ENCODE data around the gene FAM47E.

GRCh38 chr4:76306882-76307659, 55.5 kb downstream of the FAM47E start:
- no peak for TF ChIP-seq POLR2AphosphoS5 (IDR thresholded peaks at IDR 0.05; ENCODE audit: low read depth, low read length)
- TF ChIP-seq, protein P1, sequence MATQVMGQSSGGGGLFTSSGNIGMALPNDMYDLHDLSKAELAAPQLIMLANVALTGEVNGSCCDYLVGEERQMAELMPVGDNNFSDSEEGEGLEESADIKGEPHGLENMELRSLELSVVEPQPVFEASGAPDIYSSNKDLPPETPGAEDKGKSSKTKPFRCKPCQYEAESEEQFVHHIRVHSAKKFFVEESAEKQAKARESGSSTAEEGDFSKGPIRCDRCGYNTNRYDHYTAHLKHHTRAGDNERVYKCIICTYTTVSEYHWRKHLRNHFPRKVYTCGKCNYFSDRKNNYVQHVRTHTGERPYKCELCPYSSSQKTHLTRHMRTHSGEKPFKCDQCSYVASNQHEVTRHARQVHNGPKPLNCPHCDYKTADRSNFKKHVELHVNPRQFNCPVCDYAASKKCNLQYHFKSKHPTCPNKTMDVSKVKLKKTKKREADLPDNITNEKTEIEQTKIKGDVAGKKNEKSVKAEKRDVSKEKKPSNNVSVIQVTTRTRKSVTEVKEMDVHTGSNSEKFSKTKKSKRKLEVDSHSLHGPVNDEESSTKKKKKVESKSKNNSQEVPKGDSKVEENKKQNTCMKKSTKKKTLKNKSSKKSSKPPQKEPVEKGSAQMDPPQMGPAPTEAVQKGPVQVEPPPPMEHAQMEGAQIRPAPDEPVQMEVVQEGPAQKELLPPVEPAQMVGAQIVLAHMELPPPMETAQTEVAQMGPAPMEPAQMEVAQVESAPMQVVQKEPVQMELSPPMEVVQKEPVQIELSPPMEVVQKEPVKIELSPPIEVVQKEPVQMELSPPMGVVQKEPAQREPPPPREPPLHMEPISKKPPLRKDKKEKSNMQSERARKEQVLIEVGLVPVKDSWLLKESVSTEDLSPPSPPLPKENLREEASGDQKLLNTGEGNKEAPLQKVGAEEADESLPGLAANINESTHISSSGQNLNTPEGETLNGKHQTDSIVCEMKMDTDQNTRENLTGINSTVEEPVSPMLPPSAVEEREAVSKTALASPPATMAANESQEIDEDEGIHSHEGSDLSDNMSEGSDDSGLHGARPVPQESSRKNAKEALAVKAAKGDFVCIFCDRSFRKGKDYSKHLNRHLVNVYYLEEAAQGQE (IDR thresholded peaks at IDR 0.05; ENCODE audit: insufficient read depth in 1 of 2, low read depth in 2 of 2, low read length in 2 of 2): no peak
- TF ChIP-seq TAF1 (IDR thresholded peaks at IDR 0.05; ENCODE audit: borderline replicate concordance, insufficient read depth, low read length): no peak
- TF ChIP-seq SIN3A (IDR thresholded peaks at IDR 0.05; ENCODE audit: borderline replicate concordance, insufficient read depth, low read length): no peak
- TF ChIP-seq FOXP2 (optimal IDR thresholded peaks at IDR 0.05; ENCODE audit: borderline replicate concordance, extremely low read depth, extremely low read length, insufficient read depth): no peak
